Uterus (tissue), 2 donors: ENCODE data around the gene TMEM250.

Experiments
- CTCF ChIP-seq, 4 experiments: fragments of 200-600 bp in 2 of 4; fragments of 450-650 bp in 2 of 4; sonication (generic) in 2 of 4; IDR thresholded peaks; one replicate each; pipeline ENCODE4 v1.5.1; 2016 to 2019; ENCODE audit warnings: antibody characterized with exemption in 4 of 4, mild to moderate bottlenecking in 2 of 4, moderate library complexity in 1 of 4
- POLR2A ChIP-seq, 2 donors: fragments of 450-650 bp; IDR thresholded peaks; one replicate each; pipeline ENCODE4 v1.6.1; 2016; ENCODE audit warnings: antibody characterized with exemption in 2 of 2, mild to moderate bottlenecking in 1 of 2, moderate library complexity in 1 of 2

DNA sequence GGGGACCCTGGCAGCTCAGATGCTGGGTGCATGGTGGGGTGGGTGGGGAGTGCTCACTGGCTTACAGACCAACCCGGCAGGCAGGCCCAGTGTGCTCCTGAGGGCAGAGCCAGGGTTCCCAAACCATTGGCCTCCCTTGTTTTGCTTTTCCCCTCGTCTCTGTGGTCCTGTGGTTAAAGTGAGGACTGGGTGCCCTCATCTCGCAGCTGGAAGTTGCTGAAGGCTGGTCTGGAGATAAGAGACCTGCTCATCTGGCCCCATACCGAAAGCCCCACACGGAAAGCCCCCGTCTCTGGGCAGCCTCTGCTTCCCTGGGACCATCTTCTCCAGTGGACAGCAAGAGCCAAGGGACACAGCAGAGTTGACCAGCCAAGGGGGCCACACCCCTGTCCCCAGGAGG lies 13.8 kb downstream of the TMEM250 start:
- TF ChIP-seq POLR2A (IDR thresholded peaks at IDR 0.05): no peak
- TF ChIP-seq CTCF (IDR thresholded peaks at IDR 0.05): no peak
